ENCODE data around the gene POSTN.

The POSTN gene

DNA sequence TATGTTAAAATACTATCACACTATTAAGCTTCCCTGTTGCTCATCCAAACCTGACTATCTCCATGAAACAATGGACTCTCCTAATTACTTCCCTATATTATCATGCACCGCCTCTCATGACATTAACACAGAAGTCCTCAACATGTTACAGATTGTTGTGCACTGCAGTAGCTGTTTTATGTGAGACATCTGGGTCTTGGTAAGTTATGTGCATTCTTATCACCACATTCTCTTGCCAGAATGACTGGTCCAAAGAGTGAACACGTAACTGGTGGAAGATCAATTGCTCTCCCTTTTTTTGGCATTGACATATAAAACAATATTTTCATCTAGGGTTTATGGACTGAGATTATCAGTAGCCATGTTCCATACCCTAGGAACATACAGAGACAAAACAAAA, 59.4 kb downstream of the POSTN start:
- Histone ChIP-seq H3K9me3 (ENCODE audit: control insufficient read depth, low read length) (no peaks in the 10 kb centered on the region), H3K4me3 (ENCODE audit: low read length) (no peak overlapping the region), H3K4me1 (ENCODE audit: control insufficient read depth, insufficient read depth, low read length) (no peaks in the 10 kb centered on the region), H3K36me3 (ENCODE audit: control insufficient read depth, insufficient read depth, low read length) (no peaks in the 10 kb centered on the region), H3K9ac (ENCODE audit: low read length) (no peak overlapping the region), H3K27me3 (ENCODE audit: control insufficient read depth, insufficient read depth, low read length) (no peaks in the 10 kb centered on the region)

DNA sequence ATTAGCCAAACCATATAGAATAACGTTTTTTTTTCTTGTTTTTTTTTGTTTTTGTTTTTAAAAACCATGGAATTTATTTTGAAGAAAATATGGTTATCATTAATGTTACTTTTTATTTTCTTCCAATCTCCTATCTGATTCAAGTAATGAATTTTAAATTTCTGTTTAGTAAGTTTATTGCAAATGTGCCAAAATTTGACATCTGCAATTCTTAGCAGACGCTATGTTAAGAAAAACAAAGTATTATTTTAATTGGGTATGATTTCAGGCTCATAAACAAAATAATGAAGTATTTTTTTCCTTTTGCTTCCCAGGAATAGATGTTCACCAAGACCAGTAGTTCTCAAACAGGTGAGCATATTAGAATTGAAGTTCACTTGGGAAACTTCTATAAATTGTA, 63.1 kb downstream of the POSTN start:
- H3K9me3 ChIP-seq (ENCODE audit: control insufficient read depth, low read length): no peaks in the 10 kb centered on the region
- H3K36me3 ChIP-seq (ENCODE audit: control insufficient read depth, insufficient read depth, low read length): no peaks in the 10 kb centered on the region
- no peak overlapping the region for H3K4me3 ChIP-seq (ENCODE audit: low read length)
- no peak overlapping the region for H3K9ac ChIP-seq (ENCODE audit: low read length)
- H3K4me1 ChIP-seq (ENCODE audit: control insufficient read depth, insufficient read depth, low read length): no peaks in the 10 kb centered on the region
- no peaks in the 10 kb centered on the region for H3K27me3 ChIP-seq (ENCODE audit: control insufficient read depth, insufficient read depth, low read length)

DNA sequence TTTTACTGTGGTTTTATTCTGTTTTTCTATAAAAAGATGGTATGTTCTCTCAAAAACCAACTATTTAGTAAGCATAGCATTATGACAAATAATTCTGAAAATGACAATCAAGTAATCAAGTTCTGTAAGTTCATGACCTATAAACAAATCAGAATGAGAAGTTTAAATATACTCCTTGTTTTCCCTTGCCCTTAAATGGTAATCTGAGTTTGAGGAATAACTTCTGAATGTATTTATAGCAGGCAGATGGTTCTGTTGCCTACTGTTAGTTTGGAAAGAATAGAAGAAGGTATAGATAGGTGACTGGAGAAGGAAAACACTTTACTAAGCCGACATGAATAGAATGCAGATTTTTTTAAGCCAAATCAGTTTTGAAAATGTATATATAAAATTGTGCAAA, 63.9 kb downstream of the POSTN start:
- Histone ChIP-seq H3K4me3 (ENCODE audit: low read length) (no peak overlapping the region), H3K27me3 (ENCODE audit: control insufficient read depth, insufficient read depth, low read length) (no peaks in the 10 kb centered on the region), H3K9ac (ENCODE audit: low read length) (no peak overlapping the region), H3K36me3 (ENCODE audit: control insufficient read depth, insufficient read depth, low read length) (no peaks in the 10 kb centered on the region), H3K9me3 (ENCODE audit: control insufficient read depth, low read length) (no peaks in the 10 kb centered on the region), H3K4me1 (ENCODE audit: control insufficient read depth, insufficient read depth, low read length) (no peaks in the 10 kb centered on the region)

DNA sequence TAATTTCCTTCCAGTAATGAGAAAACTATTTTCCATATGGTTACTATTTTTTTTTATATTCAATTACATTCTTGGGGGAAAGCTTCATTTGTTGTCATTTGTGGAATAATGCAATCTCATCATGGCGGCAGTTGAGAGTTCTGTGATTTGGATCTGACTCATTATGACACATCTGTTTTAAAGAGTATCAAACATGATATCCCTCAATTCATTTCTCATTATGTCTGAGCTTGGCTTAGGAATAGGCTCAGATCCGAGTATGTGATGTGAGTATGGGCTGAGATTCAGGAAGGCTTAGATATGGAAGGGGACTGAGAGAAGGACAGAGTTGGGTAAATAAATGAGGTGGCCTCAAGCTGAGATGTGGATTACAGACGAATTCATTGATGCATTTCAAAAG, 64.4 kb downstream of the POSTN start:
- Histone ChIP-seq H3K4me3 (ENCODE audit: low read length) (no peak overlapping the region), H3K9me3 (ENCODE audit: control insufficient read depth, low read length) (no peaks in the 10 kb centered on the region), H3K9ac (ENCODE audit: low read length) (no peak overlapping the region), H3K27me3 (ENCODE audit: control insufficient read depth, insufficient read depth, low read length) (no peaks in the 10 kb centered on the region), H3K36me3 (ENCODE audit: control insufficient read depth, insufficient read depth, low read length) (no peaks in the 10 kb centered on the region), H3K4me1 (ENCODE audit: control insufficient read depth, insufficient read depth, low read length) (no peaks in the 10 kb centered on the region)

DNA sequence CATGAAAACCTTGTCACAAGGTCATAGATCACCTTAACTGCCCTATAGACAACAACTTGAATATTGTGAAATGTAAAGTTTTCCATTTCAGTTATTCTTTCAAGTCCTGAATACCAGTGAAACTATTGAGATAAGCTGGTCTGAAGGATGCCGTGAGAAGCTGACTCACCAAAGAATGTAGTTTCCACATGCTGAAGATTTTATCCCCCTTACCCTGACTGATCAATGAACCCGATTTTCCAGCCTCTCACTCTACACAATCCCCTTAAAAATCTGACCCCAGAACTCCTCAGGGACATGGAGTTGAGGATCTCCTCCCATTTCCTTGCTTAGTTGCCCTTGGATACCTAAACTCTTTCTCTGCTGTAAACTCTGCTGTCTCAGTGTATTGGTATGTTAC, 67.5 kb downstream of the POSTN start:
- Histone ChIP-seq H3K27me3 (ENCODE audit: control insufficient read depth, insufficient read depth, low read length) (no peaks in the 10 kb centered on the region), H3K9me3 (ENCODE audit: control insufficient read depth, low read length) (no peaks in the 10 kb centered on the region), H3K36me3 (ENCODE audit: control insufficient read depth, insufficient read depth, low read length) (no peaks in the 10 kb centered on the region), H3K4me3 (ENCODE audit: low read length) (no peak overlapping the region), H3K4me1 (ENCODE audit: control insufficient read depth, insufficient read depth, low read length) (no peaks in the 10 kb centered on the region), H3K9ac (ENCODE audit: low read length) (no peak overlapping the region)

DNA sequence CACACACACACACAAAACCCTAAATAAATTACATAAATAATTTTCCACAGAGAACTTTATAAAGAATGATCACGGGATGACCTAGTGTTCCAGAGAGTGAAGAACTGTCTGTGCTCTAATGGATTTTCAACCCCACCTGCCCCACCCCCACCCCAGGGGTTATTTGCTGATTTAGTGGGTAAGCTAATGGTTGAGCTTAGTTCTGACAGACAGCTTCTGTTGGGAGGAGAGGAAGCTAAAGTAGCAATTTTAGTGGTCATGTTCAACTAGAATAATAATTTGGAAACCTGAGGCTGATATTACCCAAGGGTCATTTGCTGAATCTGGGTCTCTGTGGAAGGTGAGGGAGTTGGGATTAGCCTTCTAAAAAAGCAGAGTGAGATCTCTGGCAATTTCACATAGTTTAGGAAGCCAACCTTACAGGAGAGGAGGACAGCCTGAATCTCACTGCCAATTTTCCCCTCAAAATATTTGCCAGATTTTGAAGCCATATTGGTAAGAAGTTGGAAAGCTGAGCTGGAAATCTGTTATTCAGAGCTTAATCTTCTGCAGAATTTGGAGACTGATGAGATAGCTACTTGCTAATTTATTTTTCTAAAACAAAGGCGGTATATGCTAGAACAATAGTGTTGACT, 68.7 kb downstream of the POSTN start:
- no peaks in the 10 kb centered on the region for H3K4me1 ChIP-seq (ENCODE audit: control insufficient read depth, insufficient read depth, low read length)
- no peaks in the 10 kb centered on the region for H3K27me3 ChIP-seq (ENCODE audit: control insufficient read depth, insufficient read depth, low read length)
- H3K36me3 ChIP-seq (ENCODE audit: control insufficient read depth, insufficient read depth, low read length): no peaks in the 10 kb centered on the region
- H3K4me3 ChIP-seq (ENCODE audit: low read length): no peak overlapping the region
- no peak overlapping the region for H3K9ac ChIP-seq (ENCODE audit: low read length)
- H3K9me3 ChIP-seq (ENCODE audit: control insufficient read depth, low read length): no peaks in the 10 kb centered on the region

DNA sequence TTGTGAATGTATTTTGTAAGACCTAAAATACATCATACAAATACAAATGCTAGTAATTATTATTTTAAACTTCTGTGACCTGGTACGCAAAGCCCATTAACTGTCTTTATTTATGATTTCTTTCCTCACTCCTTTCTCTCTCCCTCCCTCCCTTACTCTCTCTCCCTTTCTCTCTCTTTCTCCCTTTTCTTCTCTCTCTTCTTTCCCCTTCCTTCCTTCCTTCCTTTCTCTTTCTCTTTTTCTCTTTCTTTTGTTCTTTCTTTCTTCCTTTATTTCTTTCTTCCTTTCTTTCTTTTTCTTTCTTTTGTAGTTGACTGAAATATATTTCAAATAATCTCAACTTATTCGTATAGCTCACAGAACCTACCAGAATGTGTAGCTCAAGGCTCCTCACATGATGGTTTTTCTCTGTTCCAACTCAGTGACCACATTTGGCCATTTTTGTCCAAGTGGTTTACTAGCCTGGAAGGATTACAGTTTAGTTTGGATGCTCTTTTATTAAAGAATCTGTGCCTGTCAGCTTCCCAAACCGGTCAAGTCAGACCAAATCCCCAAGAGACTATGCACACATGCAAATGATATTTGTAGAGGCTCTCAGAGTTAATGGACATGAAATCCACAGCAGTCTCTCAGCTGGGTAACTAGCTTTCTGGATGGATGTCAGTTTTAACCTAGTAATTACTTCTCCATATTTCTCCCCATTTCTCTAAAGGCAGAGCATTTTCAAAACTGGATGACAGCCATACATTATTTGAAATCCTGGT, 71.7 kb downstream of the POSTN start:
- H3K9me3 ChIP-seq (ENCODE audit: control insufficient read depth, low read length): no peaks in the 10 kb centered on the region
- H3K36me3 ChIP-seq (ENCODE audit: control insufficient read depth, insufficient read depth, low read length): no peaks in the 10 kb centered on the region

DNA sequence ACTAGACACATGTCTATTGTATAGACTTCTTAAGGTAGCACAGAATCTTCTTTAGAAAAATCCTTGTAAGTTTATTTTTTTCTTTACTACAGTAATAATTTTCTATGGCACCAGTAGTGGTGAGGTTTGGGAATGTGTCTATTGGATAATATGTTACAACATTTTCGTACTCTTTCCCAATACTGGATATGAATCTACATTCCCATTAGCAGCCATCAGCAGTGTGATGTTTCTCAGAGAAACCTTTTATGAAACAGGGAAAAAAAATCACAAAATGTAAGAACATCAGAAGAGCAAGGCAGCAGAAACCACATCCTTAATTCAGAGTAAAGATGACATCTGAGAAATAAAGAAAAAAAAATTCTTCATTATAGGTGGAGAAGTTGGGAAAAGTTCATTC, 83.3 kb downstream of the POSTN start:
- no peaks in the 10 kb centered on the region for H3K9me3 ChIP-seq (ENCODE audit: control insufficient read depth, low read length)
- no peaks in the 10 kb centered on the region for H3K4me1 ChIP-seq (ENCODE audit: control insufficient read depth, insufficient read depth, low read length)
- no peak overlapping the region for H3K4me3 ChIP-seq (ENCODE audit: low read length)
- H3K36me3 ChIP-seq (ENCODE audit: control insufficient read depth, insufficient read depth, low read length): no peaks in the 10 kb centered on the region
- no peaks in the 10 kb centered on the region for H3K27me3 ChIP-seq (ENCODE audit: control insufficient read depth, insufficient read depth, low read length)
- no peak overlapping the region for H3K9ac ChIP-seq (ENCODE audit: low read length)

More for the DNA sequence above, 71.7 kb downstream of the POSTN start:
- Histone ChIP-seq H3K4me3 (ENCODE audit: low read length) (no peak overlapping the region), H3K9ac (ENCODE audit: low read length) (no peak overlapping the region), H3K4me1 (ENCODE audit: control insufficient read depth, insufficient read depth, low read length) (no peaks in the 10 kb centered on the region), H3K27me3 (ENCODE audit: control insufficient read depth, insufficient read depth, low read length) (no peaks in the 10 kb centered on the region)

All from mucosa of stomach (tissue), 1 donor.